ENCODE results near the gene RDX. TPM values are rescaled to one million over a fixed set of nuclear protein-coding genes. Genes with fewer than 3 reads are reported as not detected.

The RDX gene
- total and polyA plus RNA-seq, 2 of the 13 experiments (the other 11 are each of a cell fraction or from before 2014, with no cell fraction given) = 20.7 to 63.1 TPM

DNA sequence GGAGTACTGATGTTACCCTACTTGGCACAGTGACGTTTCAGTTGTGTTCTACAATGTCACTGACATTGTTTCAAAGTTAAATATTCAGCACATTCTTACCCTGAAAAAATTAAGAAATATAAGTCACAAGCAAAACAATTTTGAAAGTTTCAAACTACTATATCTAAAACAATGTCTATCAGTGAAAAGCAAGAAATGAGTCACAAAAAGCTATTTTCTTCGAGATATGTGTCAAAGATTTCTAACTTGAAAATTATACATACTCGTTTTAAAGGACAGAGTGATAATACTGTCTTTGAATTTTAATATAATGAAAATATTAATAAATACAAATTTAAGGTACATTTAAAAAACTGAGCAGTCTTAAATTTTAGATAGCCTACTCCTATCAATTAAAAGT lies 42.9 kb downstream of the RDX start (continued):
- TF ChIP-seq, protein P1, sequence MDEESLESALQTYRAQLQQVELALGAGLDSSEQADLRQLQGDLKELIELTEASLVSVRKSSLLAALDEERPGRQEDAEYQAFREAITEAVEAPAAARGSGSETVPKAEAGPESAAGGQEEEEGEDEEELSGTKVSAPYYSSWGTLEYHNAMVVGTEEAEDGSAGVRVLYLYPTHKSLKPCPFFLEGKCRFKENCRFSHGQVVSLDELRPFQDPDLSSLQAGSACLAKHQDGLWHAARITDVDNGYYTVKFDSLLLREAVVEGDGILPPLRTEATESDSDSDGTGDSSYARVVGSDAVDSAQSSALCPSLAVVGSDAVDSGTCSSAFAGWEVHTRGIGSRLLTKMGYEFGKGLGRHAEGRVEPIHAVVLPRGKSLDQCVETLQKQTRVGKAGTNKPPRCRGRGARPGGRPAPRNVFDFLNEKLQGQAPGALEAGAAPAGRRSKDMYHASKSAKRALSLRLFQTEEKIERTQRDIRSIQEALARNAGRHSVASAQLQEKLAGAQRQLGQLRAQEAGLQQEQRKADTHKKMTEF (CRISPR knock-in tag; IDR thresholded peaks at IDR 0.05) = no peak
- TF ChIP-seq ZNF530 (CRISPR knock-in tag; IDR thresholded peaks at IDR 0.05; ENCODE audit: low read depth) (no peak), ELF1 (CRISPR knock-in tag; IDR thresholded peaks at IDR 0.05) (no peak)

DNA sequence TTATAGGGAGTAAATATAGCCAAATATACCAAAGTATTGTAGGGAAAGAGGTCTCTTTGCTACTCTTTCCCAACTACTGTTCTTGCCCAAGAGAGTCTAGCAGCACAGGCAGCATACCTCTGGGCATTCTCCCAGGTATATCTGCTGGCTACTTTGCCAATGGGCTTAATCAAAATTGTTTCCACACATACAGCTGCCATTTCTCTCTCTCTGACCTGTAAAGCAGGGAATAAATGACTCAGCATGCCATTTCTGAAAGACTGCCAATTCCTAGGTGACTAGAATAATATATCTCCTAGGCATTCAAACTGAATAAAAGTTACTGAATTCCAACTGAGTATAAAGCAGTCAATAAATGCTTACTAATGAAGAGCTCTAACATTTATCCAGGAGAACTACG lies 44.6 kb downstream of the RDX start:
- POLR2A ChIA-PET = no interaction called here
- peaks cover 2 to 37% of the 10 kb centered on the region in 2 experiments for H3K36me3 ChIP-seq (replicated peaks in 1 of 2; ENCODE audit: control insufficient read depth in 1 of 2, insufficient read depth in 2 of 2, low read length in 2 of 2)
- no peak for TF ChIP-seq HOXA5 (CRISPR knock-in tag; IDR thresholded peaks at IDR 0.05)
- TF ChIP-seq, protein P2, sequence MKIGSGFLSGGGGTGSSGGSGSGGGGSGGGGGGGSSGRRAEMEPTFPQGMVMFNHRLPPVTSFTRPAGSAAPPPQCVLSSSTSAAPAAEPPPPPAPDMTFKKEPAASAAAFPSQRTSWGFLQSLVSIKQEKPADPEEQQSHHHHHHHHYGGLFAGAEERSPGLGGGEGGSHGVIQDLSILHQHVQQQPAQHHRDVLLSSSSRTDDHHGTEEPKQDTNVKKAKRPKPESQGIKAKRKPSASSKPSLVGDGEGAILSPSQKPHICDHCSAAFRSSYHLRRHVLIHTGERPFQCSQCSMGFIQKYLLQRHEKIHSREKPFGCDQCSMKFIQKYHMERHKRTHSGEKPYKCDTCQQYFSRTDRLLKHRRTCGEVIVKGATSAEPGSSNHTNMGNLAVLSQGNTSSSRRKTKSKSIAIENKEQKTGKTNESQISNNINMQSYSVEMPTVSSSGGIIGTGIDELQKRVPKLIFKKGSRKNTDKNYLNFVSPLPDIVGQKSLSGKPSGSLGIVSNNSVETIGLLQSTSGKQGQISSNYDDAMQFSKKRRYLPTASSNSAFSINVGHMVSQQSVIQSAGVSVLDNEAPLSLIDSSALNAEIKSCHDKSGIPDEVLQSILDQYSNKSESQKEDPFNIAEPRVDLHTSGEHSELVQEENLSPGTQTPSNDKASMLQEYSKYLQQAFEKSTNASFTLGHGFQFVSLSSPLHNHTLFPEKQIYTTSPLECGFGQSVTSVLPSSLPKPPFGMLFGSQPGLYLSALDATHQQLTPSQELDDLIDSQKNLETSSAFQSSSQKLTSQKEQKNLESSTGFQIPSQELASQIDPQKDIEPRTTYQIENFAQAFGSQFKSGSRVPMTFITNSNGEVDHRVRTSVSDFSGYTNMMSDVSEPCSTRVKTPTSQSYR (CRISPR knock-in tag; IDR thresholded peaks at IDR 0.05; ENCODE audit: borderline replicate concordance) = no peak
- TF ChIP-seq IRX3 (CRISPR knock-in tag; IDR thresholded peaks at IDR 0.05; ENCODE audit: borderline replicate concordance, low read depth) = no peak
- no peak for TF ChIP-seq MEF2D (CRISPR knock-in tag; IDR thresholded peaks at IDR 0.05)
- TF ChIP-seq, protein P3, sequence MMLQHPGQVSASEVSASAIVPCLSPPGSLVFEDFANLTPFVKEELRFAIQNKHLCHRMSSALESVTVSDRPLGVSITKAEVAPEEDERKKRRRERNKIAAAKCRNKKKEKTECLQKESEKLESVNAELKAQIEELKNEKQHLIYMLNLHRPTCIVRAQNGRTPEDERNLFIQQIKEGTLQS (CRISPR knock-in tag; IDR thresholded peaks at IDR 0.05) = no peak
- TF ChIP-seq CCDC6 (CRISPR knock-in tag; IDR thresholded peaks at IDR 0.05) = no peak
- TF ChIP-seq, protein P4, sequence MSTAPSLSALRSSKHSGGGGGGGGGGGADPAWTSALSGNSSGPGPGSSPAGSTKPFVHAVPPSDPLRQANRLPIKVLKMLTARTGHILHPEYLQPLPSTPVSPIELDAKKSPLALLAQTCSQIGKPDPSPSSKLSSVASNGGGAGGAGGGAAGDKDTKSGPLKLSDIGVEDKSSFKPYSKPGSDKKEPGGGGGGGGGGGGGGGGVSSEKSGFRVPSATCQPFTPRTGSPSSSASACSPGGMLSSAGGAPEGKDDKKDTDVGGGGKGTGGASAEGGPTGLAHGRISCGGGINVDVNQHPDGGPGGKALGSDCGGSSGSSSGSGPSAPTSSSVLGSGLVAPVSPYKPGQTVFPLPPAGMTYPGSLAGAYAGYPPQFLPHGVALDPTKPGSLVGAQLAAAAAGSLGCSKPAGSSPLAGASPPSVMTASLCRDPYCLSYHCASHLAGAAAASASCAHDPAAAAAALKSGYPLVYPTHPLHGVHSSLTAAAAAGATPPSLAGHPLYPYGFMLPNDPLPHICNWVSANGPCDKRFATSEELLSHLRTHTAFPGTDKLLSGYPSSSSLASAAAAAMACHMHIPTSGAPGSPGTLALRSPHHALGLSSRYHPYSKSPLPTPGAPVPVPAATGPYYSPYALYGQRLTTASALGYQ (CRISPR knock-in tag; IDR thresholded peaks at IDR 0.05) = no peak
- no peak for TF ChIP-seq MTF1 (CRISPR knock-in tag; IDR thresholded peaks at IDR 0.05)
- TF ChIP-seq, protein P5, sequence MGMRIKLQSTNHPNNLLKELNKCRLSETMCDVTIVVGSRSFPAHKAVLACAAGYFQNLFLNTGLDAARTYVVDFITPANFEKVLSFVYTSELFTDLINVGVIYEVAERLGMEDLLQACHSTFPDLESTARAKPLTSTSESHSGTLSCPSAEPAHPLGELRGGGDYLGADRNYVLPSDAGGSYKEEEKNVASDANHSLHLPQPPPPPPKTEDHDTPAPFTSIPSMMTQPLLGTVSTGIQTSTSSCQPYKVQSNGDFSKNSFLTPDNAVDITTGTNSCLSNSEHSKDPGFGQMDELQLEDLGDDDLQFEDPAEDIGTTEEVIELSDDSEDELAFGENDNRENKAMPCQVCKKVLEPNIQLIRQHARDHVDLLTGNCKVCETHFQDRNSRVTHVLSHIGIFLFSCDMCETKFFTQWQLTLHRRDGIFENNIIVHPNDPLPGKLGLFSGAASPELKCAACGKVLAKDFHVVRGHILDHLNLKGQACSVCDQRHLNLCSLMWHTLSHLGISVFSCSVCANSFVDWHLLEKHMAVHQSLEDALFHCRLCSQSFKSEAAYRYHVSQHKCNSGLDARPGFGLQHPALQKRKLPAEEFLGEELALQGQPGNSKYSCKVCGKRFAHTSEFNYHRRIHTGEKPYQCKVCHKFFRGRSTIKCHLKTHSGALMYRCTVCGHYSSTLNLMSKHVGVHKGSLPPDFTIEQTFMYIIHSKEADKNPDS (CRISPR knock-in tag; IDR thresholded peaks at IDR 0.05) = no peak
- TF ChIP-seq, protein P6, sequence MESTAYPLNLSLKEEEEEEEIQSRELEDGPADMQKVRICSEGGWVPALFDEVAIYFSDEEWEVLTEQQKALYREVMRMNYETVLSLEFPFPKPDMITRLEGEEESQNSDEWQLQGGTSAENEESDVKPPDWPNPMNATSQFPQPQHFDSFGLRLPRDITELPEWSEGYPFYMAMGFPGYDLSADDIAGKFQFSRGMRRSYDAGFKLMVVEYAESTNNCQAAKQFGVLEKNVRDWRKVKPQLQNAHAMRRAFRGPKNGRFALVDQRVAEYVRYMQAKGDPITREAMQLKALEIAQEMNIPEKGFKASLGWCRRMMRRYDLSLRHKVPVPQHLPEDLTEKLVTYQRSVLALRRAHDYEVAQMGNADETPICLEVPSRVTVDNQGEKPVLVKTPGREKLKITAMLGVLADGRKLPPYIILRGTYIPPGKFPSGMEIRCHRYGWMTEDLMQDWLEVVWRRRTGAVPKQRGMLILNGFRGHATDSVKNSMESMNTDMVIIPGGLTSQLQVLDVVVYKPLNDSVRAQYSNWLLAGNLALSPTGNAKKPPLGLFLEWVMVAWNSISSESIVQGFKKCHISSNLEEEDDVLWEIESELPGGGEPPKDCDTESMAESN (CRISPR knock-in tag; conservative IDR thresholded peaks at IDR 0.05) = no peak

More for the DNA sequence above, 44.6 kb downstream of the RDX start:
- ATAC-seq (no peak), FAIRE-seq (no peak), DNase-seq (ENCODE audit: low spot score) (no peak)
- intact Hi-C loops (cut with micrococcal nuclease; ENCODE audit: unreplicated experiment) (no loop called here), in situ Hi-C loops (cut with HindIII; ENCODE audit: extremely low pct_ligation_motif_present, low pct_unique_long_range_greater_than_20kb) (no loop called here)
- no peaks in the 10 kb centered on the region for H3K4me1 ChIP-seq (ENCODE audit: insufficient read depth, low read length)
- 92% methylated on average over 1 of the region's 1 CpG for WGBS (ENCODE audit: low lambda C conversion rate)
- no peaks in the 10 kb centered on the region for H3K27me3 ChIP-seq (ENCODE audit: control insufficient read depth in 1 of 2, insufficient read depth in 2 of 2, low read length in 2 of 2)
- no peak overlapping the region for H3K27ac ChIP-seq (ENCODE audit: extremely low read length, insufficient read depth, low read length)
- no peaks in the 10 kb centered on the region for H3K9me3 ChIP-seq (ENCODE audit: low read length)
- no peak overlapping the region for H3K9ac ChIP-seq (ENCODE audit: insufficient read depth, low read depth, low read length)
- H3K79me2 ChIP-seq (ENCODE audit: insufficient read depth, low read length) = no peaks in the 10 kb centered on the region
- H2AFZ ChIP-seq (ENCODE audit: low read length) = no peak overlapping the region
- CTCF ChIA-PET (ENCODE audit: low intra/inter-chr PET ratio, low total read pairs) = no interaction called here
- no peaks in the 10 kb centered on the region for H4K20me1 ChIP-seq (ENCODE audit: insufficient read depth, low read length)
- no TSS peak for BruUV-seq (replicated peaks)
- no peak overlapping the region for H3K4me3 ChIP-seq (replicated peaks in 1 of 3; ENCODE audit: insufficient read depth in 1 of 3, low read depth in 2 of 3, low read length in 3 of 3)
- no peak overlapping the region for H3K4me2 ChIP-seq (ENCODE audit: low read depth, low read length)

Measured in HepG2 (cell line).